Omental fat pad (tissue), 4 donors: Measurements from ENCODE around the gene ZNF665. TPM values are rescaled to one million over a fixed set of nuclear protein-coding genes. Genes with fewer than 3 reads are reported as not detected.
"Not testable (repeated sequence)": the region's sequence is repeated elsewhere in the genome, so short reads cannot be mapped to it uniquely, and the experiment has no call there.

Experiments
- ATAC-seq: fragments of 150-250 bp; one replicate; pipeline ENCODE4 v1.9.1; 2016; ENCODE audit warnings: mild to moderate bottlenecking, moderate library complexity; ENCODE audit not compliant: low FRiP score
- DNase-seq: peaks from one replicate; pipeline ENCODE4 v3.0.0-alpha.2; 2019; ENCODE audit warnings: low spot score
- CTCF ChIP-seq, 3 donors: fragments of 450-650 bp; IDR thresholded peaks; one replicate each; pipeline ENCODE4 v1.5.1; 2016 to 2017; ENCODE audit warnings: antibody characterized with exemption in 3 of 3, mild to moderate bottlenecking in 3 of 3, moderate library complexity in 2 of 3
- total RNA-seq, 4 donors: library from RNA; depleted of rRNA; stranded (reverse); fragments of >200 nt; gene quantifications; one replicate each; pipeline ENCODE4 v1.1.0, GENCODE V29; 2016

ZNF665 gene
- total RNA-seq, result 1 to 10 TPM; 1.4 to 3.2 (median 2.5) TPM

GRCh38 chr19:53192771-53193534, at the start of gene ZNF665:
Gene ZNF665 (minus strand): TSS chr19:53193358. CDS start chr19:53182898, 10,460 bp downstream.
- TF ChIP-seq CTCF (IDR thresholded peaks at IDR 0.05), result no peak
- ATAC-seq (peak; percentile 87), DNase-seq (peak; percentile 49)

DNA sequence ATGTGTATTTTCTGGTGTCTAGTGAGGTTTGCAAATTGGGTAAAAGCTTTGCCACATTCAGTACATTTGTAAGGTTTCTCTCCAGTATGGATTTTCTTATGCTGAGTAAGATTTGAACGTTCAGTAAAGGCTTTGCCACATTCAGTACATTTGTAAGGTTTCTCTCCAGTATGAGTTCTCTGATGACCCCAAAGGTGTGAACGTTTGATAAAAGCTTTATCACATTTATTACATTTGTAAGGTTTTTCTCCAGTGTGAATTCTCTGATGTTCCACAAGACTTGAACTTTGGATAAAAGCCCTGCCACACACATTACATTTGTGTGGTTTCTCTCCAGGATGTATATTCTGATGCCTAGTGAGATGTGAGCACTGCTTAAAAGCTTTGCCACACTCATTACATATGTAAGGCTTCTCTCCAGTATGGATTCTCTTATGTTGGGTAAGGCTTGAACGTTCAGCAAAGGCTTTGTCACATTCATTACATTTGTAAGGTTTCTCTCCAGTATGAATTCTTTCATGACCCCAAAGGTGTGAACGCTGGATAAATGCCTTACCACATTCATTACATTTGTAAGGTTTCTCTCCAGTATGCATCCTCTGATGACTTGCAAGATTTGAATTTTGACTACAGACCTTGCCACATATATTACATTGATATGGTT, 44.1 kb upstream of the ZNF665 start:
- DNase-seq (no peak), ATAC-seq (no peak)
- TF ChIP-seq CTCF (IDR thresholded peaks at IDR 0.05), result no peak

- ATAC-seq (no peak), DNase-seq (no peak)
- no peak for TF ChIP-seq CTCF (IDR thresholded peaks at IDR 0.05)
Observed at GRCh38 chr19:53224606-53225005, 31.4 kb upstream of the ZNF665 start.

DNA sequence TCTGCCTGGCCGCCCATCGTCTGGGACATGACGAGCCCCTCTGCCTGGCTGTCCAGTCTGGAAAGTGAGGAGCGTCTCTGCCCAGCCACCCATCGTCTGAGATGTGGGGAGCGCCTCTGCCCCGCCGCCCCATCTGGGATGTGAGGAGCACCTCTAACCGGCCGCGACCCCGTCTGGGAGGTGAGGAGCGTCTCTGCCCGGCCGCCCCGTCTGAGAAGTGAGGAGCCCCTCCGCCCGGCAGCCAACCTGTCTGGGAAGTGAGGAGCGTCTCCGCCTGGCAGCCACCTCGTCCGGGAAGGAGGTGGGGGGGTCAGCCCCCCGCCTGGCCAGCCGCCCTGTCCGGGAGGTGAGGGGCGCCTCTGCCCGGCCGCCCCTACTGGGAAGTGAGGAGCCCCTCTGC, 29.6 kb upstream of the ZNF665 start:
- not testable (repeated sequence) for ATAC-seq

GRCh38 chr19:53212703-53213320, 19.7 kb upstream of the ZNF665 start:
- no peak for TF ChIP-seq CTCF (IDR thresholded peaks at IDR 0.05)
- no peak for ATAC-seq
- DNase-seq, result no peak

More for the DNA sequence above, 29.6 kb upstream of the ZNF665 start:
- DNase-seq, result not testable (repeated sequence)

DNA sequence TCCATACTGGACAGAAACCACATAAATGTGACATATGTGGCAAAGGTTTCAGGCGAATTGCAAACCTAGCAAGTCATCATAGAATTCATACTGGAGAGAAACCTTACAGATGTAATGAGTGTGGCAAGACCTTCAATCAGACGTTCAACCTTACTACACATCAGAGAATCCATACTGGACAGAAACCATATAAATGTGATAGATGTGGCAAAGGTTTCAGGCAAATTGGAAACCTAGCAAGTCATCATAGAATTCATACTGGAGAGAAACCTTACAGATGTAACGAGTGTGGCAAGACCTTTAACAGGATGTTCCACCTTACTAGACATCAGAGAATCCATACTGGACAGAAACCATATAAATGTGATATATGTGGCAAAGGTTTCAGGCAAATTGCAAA, 18.4 kb upstream of the ZNF665 start:
- not testable (repeated sequence) for DNase-seq, ATAC-seq

DNA sequence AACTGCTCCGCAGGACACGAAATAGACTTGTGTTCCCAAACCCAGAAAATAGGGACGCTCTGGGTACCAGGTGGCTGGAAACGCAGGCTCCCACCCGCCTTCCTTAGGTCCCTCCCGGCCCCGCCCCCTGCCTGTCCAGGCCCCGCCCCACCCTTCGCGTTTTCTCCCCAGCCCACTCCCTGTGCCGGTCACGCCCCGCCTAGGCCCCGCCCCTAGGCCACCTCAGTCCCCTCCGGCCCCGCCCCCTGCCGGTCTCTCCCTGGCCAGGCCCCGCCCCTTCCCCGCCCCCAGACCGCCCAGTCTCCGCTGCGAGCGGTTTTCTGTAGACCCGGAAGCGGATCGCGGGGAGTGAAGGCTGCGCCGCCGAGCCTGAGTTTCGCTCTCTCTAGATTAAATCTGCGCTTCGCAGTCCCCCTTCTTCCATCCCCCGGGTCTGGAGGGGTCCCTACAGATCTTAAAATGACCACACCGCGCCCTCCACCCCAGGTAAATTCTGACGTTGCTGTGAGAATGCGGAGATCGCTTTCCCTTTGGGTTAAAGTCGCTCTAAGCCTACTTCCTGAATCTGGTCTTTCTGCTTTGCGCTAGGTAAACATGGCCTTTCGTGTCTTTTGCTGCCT, 3.7 kb upstream of the ZNF665 start:
- ATAC-seq (peak; percentile 97), DNase-seq (peak; percentile 97)
- TF ChIP-seq CTCF (IDR thresholded peaks at IDR 0.05), result no peak
